HG03457 (cell line): ENCODE results near the gene PANX1.
"Not testable (repeated sequence)": the region's sequence is repeated elsewhere in the genome, so short reads cannot be mapped to it uniquely, and the experiment has no call there.

Experiments
- ATAC-seq: cut with Tn5 transposase; IDR thresholded peaks from one replicate; pipeline ENCODE4 v1.9.1; 2021; ENCODE audit warnings: moderate number of reproducible peaks; ENCODE audit not compliant: unreplicated experiment

Gene PANX1

GRCh38 chr11:94148189-94148588, 19.5 kb downstream of the PANX1 start:
- no peak for ATAC-seq

DNA sequence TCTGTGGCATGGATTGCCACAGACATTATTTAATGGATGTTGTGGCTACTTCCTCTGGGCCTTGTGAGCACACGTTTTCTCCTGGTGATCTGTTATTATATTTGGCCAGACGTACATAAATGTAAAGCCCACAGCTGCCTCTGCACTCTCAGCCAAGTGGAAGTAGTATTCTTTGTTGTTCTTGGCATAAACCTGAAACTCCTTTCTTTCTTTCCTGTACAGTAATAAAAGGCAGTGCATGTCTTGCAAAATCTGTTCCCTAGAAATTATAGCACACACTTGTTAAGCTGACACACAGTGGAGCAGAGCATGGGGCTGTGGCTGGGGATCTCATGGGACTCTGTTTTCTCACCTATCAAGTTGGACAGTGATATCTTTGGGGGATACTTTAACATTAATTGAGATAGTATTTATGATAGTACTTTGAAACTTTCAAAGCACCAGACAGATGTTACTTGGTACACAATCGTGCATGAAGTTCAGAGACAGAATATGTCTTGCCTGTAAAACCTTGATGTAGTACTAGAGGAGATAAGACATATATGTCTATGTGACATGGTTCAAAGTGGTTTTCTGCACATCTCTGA, 20.9 kb downstream of the PANX1 start:
- ATAC-seq, result no peak

GRCh38 chr11:94150056-94150455, 21.4 kb downstream of the PANX1 start:
- no peak for ATAC-seq

DNA sequence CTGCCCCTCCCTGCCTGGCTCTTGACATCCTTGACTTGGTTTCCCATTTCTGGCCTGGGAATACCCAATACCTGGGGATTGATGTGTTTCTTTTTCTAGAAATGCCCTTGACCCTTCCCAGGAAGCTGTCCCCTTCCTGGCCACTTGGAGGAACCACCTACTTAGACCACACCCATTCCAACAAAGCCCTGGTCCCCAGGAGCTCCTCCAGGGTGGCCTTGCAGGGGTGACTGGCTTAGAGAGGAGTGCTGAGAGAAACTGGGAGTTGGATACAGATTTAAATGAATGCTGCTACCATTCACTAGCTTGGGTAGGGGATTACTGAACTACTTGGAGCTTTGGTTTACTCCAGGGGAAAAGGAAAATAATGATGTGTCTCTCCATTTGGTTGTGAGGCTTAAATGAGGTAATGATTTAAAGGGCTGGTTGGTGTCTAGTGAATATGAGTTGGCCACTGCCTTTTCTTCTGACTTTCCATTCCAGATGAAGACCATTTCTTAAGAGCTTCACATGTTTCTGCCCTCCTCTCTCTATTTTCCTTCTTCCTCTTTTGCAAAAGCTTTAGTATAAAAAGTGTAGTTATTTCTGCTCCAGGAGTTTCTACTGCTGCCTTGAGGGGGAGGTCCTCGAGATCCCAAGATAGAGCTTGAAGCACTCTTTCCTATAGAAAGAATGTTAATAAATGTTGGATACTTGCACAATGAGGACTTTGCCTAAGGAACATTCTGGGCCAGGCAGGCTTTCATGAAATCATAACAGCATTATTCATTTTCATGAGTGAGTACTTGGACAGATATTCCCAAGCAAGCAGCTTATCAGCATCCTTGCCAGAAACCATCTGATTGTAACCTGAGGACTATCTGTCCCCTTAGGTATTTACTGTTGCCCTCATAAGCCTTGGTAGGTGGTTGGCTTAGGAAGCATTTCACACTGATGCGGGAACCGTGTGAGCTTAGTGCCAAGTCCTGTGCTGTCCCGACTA, 22.4 kb downstream of the PANX1 start:
- no peak for ATAC-seq

DNA sequence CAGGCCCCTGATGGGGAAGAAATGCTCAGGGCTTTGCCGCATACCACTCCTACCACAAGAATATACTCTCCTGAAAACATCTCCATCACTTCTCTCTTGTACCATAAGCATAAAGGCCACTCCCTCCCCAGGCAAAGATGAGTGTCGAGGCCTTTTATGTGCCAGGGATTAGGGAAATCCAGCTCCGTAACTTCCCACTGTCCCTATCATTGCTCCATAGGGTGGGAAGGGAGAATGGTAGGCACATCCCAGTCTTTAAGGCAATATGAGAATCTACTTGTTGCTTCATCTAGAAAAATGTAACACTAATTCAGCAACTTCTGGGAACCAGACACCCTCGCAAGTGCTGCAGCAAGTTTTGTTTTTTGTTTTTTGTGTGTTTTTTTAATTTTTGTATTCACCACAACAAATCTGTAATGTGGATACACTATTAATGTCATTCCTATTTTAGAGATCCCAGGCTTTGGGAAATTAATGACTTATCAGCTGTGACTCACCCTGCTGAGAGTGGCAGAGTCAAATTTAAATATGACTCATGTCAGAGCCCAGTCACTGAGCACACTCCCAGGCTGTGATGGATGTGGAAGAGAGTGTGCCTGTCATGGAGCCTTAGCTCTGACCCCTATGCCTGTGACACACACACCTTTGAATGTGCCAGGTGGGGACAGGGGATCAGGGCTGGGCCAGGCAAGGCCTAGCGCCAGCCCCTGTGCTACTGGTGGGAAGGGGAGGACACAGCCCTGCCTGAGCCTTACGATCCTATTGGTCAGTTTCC, 23.4 kb downstream of the PANX1 start:
- ATAC-seq, result peak; percentile 47

DNA sequence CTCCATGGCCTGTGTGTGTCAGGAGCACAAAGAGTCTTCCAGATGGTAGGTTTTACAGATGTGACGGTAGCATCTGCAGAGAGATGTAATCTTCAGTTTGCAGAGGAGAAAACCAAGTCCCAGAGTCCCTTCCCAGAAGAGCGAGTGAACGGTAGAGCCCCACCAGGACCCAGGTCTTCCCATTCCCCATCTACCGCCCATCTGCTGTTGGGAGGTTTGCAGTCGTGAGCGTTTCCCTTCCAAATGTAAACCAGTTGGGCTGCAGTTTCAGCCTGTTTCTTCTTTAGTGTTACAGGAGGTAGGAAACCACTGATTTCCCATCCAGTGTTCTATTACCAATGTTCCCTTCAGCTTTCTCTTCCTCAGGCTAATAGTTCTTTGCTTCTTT, 24.0 kb downstream of the PANX1 start:
- ATAC-seq, result no peak

GRCh38 chr11:94153320-94153719, 24.7 kb downstream of the PANX1 start:
- no peak for ATAC-seq

DNA sequence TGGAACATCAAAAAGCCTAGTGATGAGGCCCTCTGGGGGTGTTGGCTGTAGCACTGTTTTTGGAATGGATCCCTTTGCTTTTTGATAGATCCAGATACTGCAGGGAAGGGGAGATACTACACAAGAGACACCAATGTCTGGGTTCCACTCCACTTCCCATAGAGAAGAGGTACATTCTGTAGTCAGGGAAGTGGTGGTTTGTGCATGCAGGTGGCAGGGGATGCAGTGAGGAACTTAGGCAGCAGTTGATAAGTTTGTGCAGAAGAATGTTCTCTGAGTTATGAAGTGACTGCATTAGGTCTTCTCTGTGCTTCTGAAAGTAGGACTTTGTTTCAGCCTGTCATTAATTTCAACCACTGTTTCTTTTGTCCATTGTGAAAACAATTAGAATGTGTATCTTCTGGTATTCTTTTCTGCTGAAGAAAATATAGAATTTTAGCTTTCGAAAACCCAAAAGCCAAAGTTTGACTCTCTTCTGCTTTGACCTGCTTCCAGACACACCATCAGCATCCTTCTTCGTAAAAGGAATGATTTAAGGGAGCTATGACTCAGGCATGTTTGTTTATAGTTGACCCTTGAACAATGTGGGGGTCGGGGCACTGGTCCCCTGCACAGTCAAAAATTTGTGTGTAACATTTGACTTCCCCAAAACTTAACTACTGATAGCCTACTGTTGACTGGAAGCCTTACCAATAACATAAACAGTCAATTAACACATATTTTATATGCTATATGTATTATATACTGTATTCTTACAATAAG, 25.6 kb downstream of the PANX1 start:
- ATAC-seq, result no peak

DNA sequence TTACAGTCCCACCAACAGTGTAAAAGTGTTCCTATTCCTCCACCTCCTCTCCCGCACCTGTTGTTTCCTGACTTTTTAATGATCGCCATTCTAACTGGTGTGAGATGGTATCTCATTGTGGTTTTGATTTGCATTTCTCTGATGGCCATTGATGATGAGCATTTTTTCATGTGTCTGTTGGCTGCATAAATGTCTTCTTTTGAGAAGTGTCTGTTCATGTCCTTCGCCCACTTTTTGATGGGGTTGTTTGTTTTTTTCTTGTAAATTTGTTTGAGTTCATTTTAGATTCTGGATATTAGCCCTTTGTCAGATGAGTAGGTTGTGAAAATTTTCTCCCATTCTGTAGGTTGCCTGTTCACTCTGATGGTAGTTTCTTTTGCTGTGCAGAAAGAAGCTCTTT, 28.7 kb downstream of the PANX1 start:
- not testable (repeated sequence) for ATAC-seq

GRCh38 chr11:94168882-94169281, 40.2 kb downstream of the PANX1 start:
- ATAC-seq, result no peak

GRCh38 chr11:94169516-94169915, 40.9 kb downstream of the PANX1 start:
- no peak for ATAC-seq

- no peak for ATAC-seq
Observed at GRCh38 chr11:94169930-94170545, 41.4 kb downstream of the PANX1 start.

- ATAC-seq, result no peak
Observed at GRCh38 chr11:94170953-94171352, 42.3 kb downstream of the PANX1 start.

DNA sequence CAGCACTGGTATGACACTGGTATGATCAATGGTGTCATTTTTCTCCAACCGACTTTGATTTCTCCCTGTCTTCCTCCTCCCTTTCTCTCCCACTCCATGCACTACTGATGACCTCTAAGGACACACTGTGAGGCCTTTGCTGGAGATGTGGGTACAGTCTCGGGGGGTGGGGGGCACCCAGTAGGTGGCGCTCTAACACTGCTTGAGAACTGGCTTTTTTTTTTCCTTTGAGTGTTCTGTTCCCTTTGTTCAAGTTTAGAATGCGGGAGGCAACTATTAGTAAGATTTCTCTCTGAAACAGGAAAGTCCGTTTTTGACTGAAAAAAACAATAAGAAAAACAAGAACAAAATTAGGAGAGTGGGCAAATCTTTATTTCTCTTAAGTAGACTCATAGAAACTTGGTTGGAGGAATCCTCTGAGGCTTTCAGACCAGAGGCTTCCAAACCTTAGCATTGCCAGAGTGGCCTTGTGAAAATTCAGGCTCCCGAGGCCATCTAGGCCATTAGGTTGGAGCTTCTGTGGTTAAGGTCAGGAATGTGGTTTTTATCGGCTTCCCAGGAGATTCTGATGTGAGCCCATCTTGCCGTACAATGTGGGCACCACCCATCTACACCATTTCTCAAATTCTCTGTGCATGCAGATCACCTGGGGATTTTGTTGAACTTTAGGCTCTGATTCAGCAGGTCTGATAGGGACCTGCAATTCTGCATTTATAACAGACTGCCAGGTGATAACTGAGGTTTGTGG, 43.2 kb downstream of the PANX1 start:
- ATAC-seq, result no peak

DNA sequence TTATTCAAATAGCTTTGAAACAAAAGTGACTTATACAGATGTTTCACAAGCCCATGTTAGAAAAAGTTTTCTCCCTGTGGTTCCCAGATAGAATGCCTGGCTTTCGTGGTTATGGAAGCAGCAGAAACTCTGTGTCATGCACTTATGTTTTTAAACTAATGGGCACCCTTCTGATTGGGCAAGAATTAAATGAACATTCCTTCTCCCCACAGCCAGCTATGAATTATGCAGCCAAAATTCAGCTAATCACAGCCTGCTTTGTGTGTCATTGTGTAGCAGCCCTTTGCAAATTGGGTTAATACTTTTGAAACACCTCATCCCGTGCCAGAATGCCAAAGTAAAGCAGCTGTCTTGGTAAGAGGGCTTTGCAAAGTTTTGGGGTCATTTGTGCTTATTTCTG, 46.9 kb downstream of the PANX1 start:
- ATAC-seq, result no peak

DNA sequence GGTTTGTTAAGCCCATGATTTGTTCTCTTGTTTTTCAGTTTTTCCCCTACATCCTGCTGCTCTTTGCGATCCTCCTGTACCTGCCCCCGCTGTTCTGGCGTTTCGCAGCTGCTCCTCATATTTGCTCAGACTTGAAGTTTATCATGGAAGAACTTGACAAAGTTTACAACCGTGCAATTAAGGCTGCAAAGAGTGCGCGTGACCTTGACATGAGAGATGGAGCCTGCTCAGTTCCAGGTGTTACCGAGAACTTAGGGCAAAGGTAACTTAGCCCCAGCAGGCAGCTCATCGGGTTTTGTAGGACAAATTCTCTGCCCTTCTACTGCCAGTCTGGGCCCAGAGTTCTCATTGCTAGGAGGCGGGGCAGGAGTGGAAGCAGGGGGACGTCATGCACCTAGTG, 49.7 kb downstream of the PANX1 start:
- ATAC-seq, result no peak

- no peak for ATAC-seq
Observed at GRCh38 chr11:94179696-94180095, 51.1 kb downstream of the PANX1 start.

- ATAC-seq, result no peak
Observed at GRCh38 chr11:94181526-94181925, 52.9 kb downstream of the PANX1 start.

GRCh38 chr11:94181943-94182342, 53.3 kb downstream of the PANX1 start:
- no peak for ATAC-seq
